ENCODE data around the gene HOXA4. TPM values are rescaled to one million over a fixed set of nuclear protein-coding genes. Genes with fewer than 3 reads are reported as not detected.
A peak's percentile ranks its signal among the peaks of the same experiment; 100 is the strongest.

Gene HOXA4
- total RNA-seq, 2 experiments from 2014 or later, result not detected

DNA sequence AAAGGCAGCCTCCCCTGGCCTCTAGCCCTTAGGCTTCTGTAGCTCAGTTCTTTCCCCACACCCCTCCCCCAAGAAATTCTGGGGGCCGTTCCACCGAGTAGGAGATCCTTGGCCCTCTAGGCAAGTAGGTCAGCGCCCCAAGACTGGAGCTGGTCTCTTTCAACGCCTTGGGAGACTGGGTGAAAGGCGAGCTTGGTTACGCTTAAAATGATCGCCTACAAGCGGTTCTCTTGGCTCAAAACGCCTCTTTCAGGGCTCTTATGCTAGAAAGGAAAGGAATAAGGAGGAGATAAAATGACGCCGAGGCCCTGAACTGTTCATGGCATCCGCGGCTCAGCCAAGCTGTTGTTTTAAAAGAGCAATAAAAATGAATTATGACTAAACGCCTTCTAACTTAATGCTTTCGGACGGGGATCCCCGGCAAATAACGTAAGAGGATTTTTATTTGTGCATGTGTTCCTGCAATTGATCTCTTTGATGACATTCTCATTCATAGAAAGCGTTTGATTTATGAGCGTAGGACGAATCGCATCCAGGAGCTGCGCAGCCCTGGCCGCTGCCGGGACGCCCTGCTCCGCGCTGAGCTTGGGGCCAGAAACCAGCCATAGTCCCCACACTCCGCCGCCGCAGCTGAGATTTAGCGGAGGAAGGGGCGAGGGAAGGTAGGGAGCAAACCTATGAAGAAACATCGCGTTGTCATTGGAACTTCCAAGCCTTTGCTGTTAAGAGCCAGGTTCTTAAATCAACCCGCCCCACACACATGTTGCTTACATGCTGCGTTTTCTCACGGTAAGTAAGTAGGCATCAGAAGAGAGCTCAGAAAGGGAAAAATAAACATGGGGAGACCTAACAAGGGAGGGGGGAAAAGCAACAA is 31.7 kb downstream of the HOXA4 start:
- ChIA-PET CTCF (no interaction called here), POLR2A (no interaction called here)
- no peak overlapping the region for H3K27ac Mint-ChIP-seq
- no peaks in the 10 kb centered on the region for H3K9me3 Mint-ChIP-seq (ENCODE audit: insufficient read depth)
- peaks cover 78% of the 10 kb centered on the region for H3K27me3 Mint-ChIP-seq (ENCODE audit: low read depth)
- ATAC-seq (no peak), DNase-seq (no peak)
- H3K4me3 Mint-ChIP-seq, result no peak overlapping the region
- peaks cover 28% of the 10 kb centered on the region for H3K4me1 Mint-ChIP-seq (ENCODE audit: low read depth)
- peaks cover 6% of the 10 kb centered on the region for H3K36me3 Mint-ChIP-seq (ENCODE audit: low read depth)

DNA sequence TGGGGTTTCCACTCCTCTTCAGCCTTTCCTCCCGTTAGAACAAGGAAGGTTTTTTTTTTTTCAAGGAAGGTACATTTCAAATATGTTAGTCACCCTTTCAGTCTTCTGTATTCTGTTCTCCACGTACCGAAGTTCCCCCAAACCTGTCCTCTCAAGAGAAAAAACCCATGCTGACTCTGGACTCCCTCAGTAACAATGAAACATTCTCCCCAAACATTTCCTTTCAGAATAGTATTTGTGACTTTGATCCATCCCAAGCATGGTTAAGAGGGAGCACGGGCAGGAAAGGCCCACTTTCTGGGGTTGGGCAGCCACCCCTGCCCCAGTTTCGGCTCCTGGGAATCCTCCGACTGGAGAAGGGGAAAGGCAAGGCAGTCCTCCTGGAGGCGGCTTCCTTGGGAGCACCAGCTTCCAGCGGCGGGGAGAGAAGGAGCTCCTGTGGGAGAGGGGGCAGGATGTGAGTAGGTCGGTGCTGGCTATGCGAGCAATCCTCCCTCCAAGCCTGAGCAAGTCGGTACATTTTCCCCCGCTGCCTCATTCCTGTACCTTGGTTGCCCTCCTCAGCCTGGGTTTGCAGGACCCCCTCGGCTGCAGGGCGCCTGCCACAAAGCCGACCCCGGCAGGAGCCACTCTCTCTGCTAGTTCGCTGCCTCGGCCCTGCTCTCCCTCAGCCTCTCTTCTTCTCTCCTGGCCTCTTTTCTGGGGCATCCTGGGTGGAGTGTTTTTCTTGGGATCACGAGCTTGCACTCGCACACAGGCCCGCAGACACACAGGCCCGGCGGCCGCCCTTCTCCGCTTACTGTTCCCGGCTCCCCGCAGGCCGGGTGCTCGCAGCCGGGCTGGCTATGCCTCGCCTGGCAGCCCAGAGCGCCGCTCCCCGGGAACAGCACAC is 32.6 kb downstream of the HOXA4 start:
- no peak overlapping the region for H3K27ac Mint-ChIP-seq
- ATAC-seq, result no peak

DNA sequence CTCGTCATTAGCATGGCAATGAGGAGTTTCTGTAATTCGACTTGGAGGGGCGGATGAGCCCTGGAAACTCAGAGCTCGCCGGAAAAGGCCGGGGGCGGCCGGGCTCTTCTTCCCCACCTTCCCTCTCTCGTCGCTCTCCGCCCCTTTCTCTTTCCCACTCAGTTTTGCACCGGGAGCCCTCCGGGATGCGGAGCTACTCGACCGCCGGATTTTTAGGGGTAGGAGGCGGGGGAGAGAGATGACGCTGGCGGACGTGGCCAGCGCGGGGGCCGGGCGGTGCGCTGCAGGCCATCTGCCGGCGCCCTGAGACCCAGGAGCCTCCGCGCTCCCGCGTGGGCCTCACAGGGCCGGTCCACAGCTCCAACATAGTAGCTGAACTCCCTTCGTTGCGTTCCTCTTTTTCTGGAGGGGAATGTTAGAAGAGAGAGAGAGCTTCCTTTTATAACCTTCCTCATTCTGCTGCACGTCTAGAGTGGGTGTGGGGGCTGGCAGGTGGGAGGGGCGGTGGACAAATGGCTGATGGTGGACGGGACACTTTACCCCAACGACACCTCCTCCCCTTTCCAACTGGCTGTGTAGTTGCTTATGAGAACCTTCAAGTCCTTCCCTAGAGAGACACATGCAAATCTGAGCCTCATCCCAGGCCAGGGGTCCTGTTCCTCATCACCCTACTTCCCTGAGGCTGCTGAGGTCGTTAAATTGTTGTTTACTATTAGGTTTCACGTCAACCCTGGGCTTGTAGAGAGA is 33.6 kb downstream of the HOXA4 start:
- H3K4me3 Mint-ChIP-seq, result peak overlapping the region; percentile 85
- ATAC-seq (no peak), DNase-seq (no peak)
- CTCF ChIA-PET, result interaction anchor here (1.3 to 1.7 kb wide), 3 partner anchors 8 to 33 kb away, joined by 3 to 6 read pairs (median 5); partner anchors contain the start of gene HOXA4
- POLR2A ChIA-PET, result interaction anchor here (0.6 to 1.3 kb wide), 2 partner anchors 9 to 491 kb away, joined by 3 to 4 read pairs; no protein-coding TSS in a partner anchor
- peaks cover 23% of the 10 kb centered on the region for H3K4me1 Mint-ChIP-seq (ENCODE audit: low read depth)
- H3K9me3 Mint-ChIP-seq (ENCODE audit: insufficient read depth), result no peaks in the 10 kb centered on the region
- H3K27me3 Mint-ChIP-seq (ENCODE audit: low read depth), result peaks cover 78% of the 10 kb centered on the region
- peaks cover 4% of the 10 kb centered on the region for H3K36me3 Mint-ChIP-seq (ENCODE audit: low read depth)
- no peak overlapping the region for H3K27ac Mint-ChIP-seq

More for the DNA sequence above, 32.6 kb downstream of the HOXA4 start:
- ChIA-PET CTCF (interaction anchor here (1.3 to 1.7 kb wide), 2 partner anchors 7 to 33 kb away, joined by 3 to 6 read pairs; partner anchors contain the start of gene HOXA4), POLR2A (no interaction called here)
- Mint-ChIP-seq H3K27me3 (ENCODE audit: low read depth) (peaks cover 77% of the 10 kb centered on the region), H3K9me3 (ENCODE audit: insufficient read depth) (no peaks in the 10 kb centered on the region), H3K4me3 (peak overlapping the region; percentile 85), H3K4me1 (ENCODE audit: low read depth) (peaks cover 27% of the 10 kb centered on the region), H3K36me3 (ENCODE audit: low read depth) (peaks cover 6% of the 10 kb centered on the region)
- DNase-seq, result no peak

DNA sequence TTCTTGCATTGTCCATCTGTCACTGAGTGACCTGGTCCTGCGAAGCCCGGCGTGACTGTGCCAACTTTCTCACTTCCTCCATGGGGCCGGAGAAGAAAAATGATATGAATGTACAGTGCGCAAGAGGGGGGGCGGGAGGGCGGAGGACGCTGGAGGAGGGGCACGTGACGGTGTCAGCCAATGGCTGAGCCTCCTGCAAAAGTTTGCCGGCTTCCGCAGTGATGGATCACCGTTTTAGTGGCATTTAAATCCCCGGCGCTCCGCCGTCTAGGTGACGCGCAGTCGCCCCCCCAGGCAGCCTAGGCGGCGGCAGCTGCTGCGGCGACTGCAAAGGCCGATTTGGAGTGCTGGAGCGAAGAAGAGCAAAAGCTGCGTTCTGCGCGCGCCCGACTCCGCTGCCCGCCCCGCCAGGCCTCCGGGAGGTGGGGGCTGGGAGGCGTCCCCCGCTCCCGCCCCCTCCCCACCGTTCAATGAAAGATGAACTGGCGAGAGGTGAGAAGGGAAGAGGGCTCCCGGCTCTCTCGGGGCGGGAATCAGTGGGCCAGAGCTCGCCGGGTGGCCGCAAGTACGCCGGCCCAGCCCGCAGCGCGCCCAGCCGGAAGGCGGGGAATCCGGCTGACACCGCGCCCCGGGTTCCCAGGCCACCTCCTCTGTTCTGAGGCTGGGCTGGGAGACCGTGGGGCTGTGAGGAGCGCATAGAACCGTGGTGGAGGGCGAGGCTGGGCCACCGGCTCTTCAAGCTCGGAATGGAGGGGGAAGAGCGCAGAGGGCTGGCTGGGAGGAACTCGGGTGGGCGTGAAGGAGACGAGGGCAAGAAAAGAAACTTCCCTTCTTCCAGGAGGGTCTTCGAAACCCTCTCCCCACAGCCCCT is 34.4 kb downstream of the HOXA4 start, which contains the start of gene HOXA1:
Gene HOXA1 (minus strand): TSS at position 104 of the 871 bp plus-strand sequence. CDS start 88 bp downstream, at position 16.
- H3K36me3 Mint-ChIP-seq (ENCODE audit: low read depth), result peaks cover 1% of the 10 kb centered on the region
- H3K9me3 Mint-ChIP-seq (ENCODE audit: insufficient read depth), result no peaks in the 10 kb centered on the region
- peak; percentile 93 for ATAC-seq
- peak within 1 kb of the TSS; percentile 85 for H3K27ac Mint-ChIP-seq
- CTCF ChIA-PET, result interaction anchor here (1.4 to 1.7 kb wide), 2 partner anchors 9 to 13 kb away, joined by 5 to 6 read pairs; no protein-coding TSS in a partner anchor
- DNase-seq, result peak; percentile 86
- peaks cover 23% of the 10 kb centered on the region for H3K4me1 Mint-ChIP-seq (ENCODE audit: low read depth)
- H3K4me3 Mint-ChIP-seq, result peak within 1 kb of the TSS; percentile 85
- peaks cover 77% of the 10 kb centered on the region for H3K27me3 Mint-ChIP-seq (ENCODE audit: low read depth)
- POLR2A ChIA-PET, result interaction anchor here (0.6 to 1.3 kb wide), 2 partner anchors 10 to 492 kb away, joined by 3 to 4 read pairs; no protein-coding TSS in a partner anchor

DNA sequence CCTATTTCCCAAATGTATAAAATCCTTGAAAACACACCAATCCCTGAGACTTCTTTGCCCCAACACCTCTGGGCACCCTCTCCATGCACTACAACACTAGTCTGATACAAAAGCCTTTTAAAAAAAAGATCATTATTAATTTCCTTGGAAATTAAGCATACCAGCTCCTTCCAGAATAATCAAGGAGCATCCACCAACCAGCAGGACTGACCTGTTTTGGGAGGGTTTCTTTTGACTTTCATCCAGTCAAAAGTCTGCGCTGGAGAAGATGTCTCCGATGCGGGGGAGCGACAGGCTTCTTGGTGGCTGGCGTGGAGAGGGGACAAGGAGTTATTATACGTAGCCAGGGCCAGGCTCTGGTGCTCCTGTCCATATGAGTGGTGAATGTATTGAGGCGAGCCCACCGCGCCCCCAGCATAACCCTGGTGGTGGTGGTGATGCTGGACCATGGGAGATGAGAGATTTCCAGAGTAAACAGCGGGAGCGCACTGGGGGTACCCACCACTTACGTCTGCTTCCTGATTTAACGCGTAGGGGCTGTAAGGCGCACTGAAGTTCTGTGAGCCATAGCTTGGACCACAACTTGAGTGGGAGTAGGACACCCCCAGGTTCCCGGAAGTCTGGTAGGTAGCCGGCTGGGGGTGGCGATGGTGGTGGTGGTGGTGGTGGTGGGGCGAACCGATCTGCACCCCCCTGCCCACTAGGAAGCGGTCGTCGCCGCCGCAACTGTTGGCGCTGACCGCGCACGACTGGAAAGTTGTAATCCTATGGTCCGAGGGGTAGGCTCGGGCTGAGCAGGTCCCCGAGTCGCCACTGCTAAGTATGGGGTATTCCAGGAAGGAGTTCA is 35.3 kb downstream of the HOXA4 start:
- DNase-seq (no peak), ATAC-seq (peak; percentile 7)
- Mint-ChIP-seq H3K27ac (peak overlapping the region; percentile 85), H3K36me3 (ENCODE audit: low read depth) (peaks cover 1% of the 10 kb centered on the region), H3K4me1 (ENCODE audit: low read depth) (peaks cover 23% of the 10 kb centered on the region), H3K27me3 (ENCODE audit: low read depth) (peaks cover 77% of the 10 kb centered on the region), H3K9me3 (ENCODE audit: insufficient read depth) (no peaks in the 10 kb centered on the region), H3K4me3 (peak overlapping the region; percentile 85)
- ChIA-PET CTCF (interaction anchor here (0.7 kb wide), 1 partner anchor 88 kb away, joined by 3 read pairs; no protein-coding TSS in a partner anchor), POLR2A (no interaction called here)

DNA sequence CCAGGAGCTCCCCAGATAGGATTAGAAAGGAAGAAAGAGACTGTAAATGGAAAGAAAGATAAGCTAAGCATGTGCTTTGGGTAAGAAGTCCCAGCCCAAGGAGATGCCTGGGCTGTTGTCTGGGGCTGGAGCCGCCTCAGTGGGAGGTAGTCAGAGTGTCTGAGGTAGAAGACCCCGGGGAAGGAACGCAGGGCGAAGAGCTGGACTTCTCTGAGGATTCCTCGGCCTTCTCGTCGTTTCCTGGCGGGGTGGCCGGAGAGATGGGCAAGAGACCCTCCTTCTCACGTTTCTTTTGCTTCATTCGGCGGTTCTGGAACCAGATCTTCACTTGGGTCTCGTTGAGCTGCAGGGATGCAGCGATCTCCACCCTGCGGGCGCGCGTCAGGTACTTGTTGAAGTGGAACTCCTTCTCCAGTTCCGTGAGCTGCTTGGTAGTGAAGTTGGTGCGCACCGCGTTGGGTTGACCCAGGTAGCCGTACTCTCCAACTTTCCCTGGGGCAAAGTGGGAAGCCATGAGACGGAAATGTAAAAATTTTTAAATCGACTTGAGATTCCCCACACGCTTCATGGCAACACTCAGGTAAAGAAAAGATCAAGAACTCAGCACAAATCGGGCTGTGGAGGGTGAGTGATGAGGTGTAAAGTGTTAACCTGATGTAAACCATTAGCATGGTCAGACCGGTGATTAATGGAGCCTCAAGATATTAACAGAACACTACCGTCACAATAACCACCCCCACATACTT is 36.1 kb downstream of the HOXA4 start:
- H3K27me3 Mint-ChIP-seq (ENCODE audit: low read depth), result peaks cover 82% of the 10 kb centered on the region
- peak overlapping the region; percentile 85 for H3K4me3 Mint-ChIP-seq
- H3K36me3 Mint-ChIP-seq (ENCODE audit: low read depth), result peaks cover 1% of the 10 kb centered on the region
- no peaks in the 10 kb centered on the region for H3K9me3 Mint-ChIP-seq (ENCODE audit: insufficient read depth)
- no peak overlapping the region for H3K27ac Mint-ChIP-seq
- ATAC-seq (no peak), DNase-seq (no peak)
- CTCF ChIA-PET, result interaction anchor here (0.7 to 1.1 kb wide), 2 partner anchors 89 to 102 kb away, joined by 3 to 5 read pairs; no protein-coding TSS in a partner anchor
- POLR2A ChIA-PET, result no interaction called here
- H3K4me1 Mint-ChIP-seq (ENCODE audit: low read depth), result peaks cover 23% of the 10 kb centered on the region

DNA sequence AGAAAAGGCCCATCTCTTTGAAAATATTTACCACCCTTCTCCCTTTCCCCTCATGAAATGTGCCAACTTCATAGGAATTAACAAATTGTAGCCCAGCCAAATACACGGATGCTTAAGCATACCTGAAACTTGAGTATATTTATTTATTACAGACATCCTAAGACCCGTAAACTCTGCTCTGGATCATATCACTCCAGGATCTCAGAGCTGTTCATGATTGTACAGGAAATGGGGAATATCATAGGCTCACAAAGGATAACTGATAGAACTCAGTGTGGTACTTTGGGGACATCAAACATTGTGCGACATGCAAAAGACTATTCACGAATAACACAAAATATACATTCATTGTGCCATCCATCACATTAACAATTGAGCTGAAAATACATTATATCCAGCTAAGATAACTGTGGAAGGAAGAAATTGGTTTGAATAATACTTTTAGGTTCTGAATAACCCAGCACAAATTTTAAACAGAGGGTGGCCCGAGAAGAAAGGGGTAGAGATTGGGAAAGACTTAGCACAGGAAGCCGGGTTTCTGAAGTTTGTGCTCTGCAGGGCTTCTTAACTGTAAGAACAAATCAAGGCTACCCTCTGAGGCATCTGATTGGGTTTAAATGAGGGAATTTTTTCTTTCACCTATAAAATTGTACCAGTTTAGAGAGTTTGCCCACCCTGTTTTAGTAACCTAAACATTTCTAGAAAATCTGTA is 37.2 kb downstream of the HOXA4 start:
- ChIA-PET POLR2A (no interaction called here), CTCF (interaction anchor here (0.6 to 1.1 kb wide), 3 partner anchors 56 to 239 kb away, joined by 3 to 5 read pairs (median 3); no protein-coding TSS in a partner anchor)
- H3K36me3 Mint-ChIP-seq (ENCODE audit: low read depth), result peaks cover 2% of the 10 kb centered on the region
- H3K4me3 Mint-ChIP-seq, result no peak overlapping the region
- peaks cover 23% of the 10 kb centered on the region for H3K4me1 Mint-ChIP-seq (ENCODE audit: low read depth)
- no peak for ATAC-seq
- H3K9me3 Mint-ChIP-seq (ENCODE audit: insufficient read depth), result no peaks in the 10 kb centered on the region
- H3K27me3 Mint-ChIP-seq (ENCODE audit: low read depth), result peaks cover 82% of the 10 kb centered on the region
- DNase-seq, result no peak
- no peak overlapping the region for H3K27ac Mint-ChIP-seq

DNA sequence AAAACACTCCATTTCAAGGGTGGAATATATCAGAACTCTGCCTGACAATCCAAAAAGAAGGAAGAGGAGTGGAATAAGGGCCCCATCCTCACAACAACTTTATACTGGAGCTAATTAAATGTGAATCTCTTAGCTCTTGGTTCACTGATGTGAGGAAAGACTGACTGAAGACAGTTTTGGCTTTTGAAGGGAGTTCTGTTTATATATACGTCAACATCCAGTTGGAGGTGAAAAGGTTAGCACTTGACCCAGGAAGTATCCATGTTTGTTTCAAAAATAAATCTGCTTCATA is 37.8 kb downstream of the HOXA4 start:
- H3K4me1 Mint-ChIP-seq (ENCODE audit: low read depth), result peaks cover 26% of the 10 kb centered on the region
- ChIA-PET CTCF (interaction anchor here (0.6 to 1.0 kb wide), 2 partner anchors 57 to 238 kb away, joined by 3 read pairs; no protein-coding TSS in a partner anchor), POLR2A (no interaction called here)
- H3K27ac Mint-ChIP-seq, result no peak overlapping the region
- peaks cover 81% of the 10 kb centered on the region for H3K27me3 Mint-ChIP-seq (ENCODE audit: low read depth)
- DNase-seq (no peak), ATAC-seq (no peak)
- no peaks in the 10 kb centered on the region for H3K9me3 Mint-ChIP-seq (ENCODE audit: insufficient read depth)
- H3K4me3 Mint-ChIP-seq, result no peak overlapping the region
- H3K36me3 Mint-ChIP-seq (ENCODE audit: low read depth), result peaks cover 2% of the 10 kb centered on the region
